ENCODE measurements around the gene BLVRA.

The BLVRA gene

GRCh38 chr7:43843296-43843695 is 84.8 kb downstream of the BLVRA start:
- DNase-seq (ENCODE audit: extremely low spot score), result no peak
- CTCF ChIA-PET, result interaction anchor here (3.9 kb wide), 1 partner anchor 261 kb away, joined by 23 read pairs; the partner anchor contains the start of gene STK17A
- no peak for TF ChIP-seq CTCF (IDR thresholded peaks at IDR 0.05; ENCODE audit: control extremely low read depth, extremely low read depth, low read depth, missing control alignments)
- POLR2A ChIA-PET, result no interaction called here

GRCh38 chr7:43844257-43844656 is 85.8 kb downstream of the BLVRA start:
- POLR2A ChIA-PET, result no interaction called here
- TF ChIP-seq CTCF (IDR thresholded peaks at IDR 0.05; ENCODE audit: control extremely low read depth, extremely low read depth, low read depth, missing control alignments), result no peak
- CTCF ChIA-PET, result interaction anchor here (1.1 to 3.9 kb wide), 3 partner anchors 13 to 261 kb away, joined by 3 to 23 read pairs (median 3); partner anchors contain the start of gene STK17A
- DNase-seq (ENCODE audit: extremely low spot score), result no peak

GRCh38 chr7:43844662-43845061 is 86.2 kb downstream of the BLVRA start:
- no peak for TF ChIP-seq CTCF (IDR thresholded peaks at IDR 0.05; ENCODE audit: control extremely low read depth, extremely low read depth, low read depth, missing control alignments)
- ChIA-PET CTCF (interaction anchor here (1.1 to 3.9 kb wide), 4 partner anchors 9 to 262 kb away, joined by 3 to 23 read pairs (median 3); partner anchors contain the start of gene STK17A), POLR2A (no interaction called here)
- no peak for DNase-seq (ENCODE audit: extremely low spot score)

GRCh38 chr7:43847496-43847895 is 89.0 kb downstream of the BLVRA start:
- POLR2A ChIA-PET, result no interaction called here
- TF ChIP-seq CTCF (IDR thresholded peaks at IDR 0.05; ENCODE audit: control extremely low read depth, extremely low read depth, low read depth, missing control alignments), result no peak
- CTCF ChIA-PET, result interaction anchor here (0.7 to 3.8 kb wide), 4 partner anchors 9 to 265 kb away, joined by 3 to 46 read pairs (median 8); partner anchors contain the start of gene STK17A
- no peak for DNase-seq (ENCODE audit: extremely low spot score)

GRCh38 chr7:43849047-43849446 is 90.6 kb downstream of the BLVRA start:
- ChIA-PET POLR2A (no interaction called here), CTCF (interaction anchor here (1.2 to 3.8 kb wide), 6 partner anchors 11 to 393 kb away, joined by 3 to 46 read pairs (median 6); partner anchors contain the start of genes MRPS24 and STK17A)
- no peak for DNase-seq (ENCODE audit: extremely low spot score)
- no peak for TF ChIP-seq CTCF (IDR thresholded peaks at IDR 0.05; ENCODE audit: control extremely low read depth, extremely low read depth, low read depth, missing control alignments)

GRCh38 chr7:43850348-43851116 is 92.1 kb downstream of the BLVRA start:
- TF ChIP-seq CTCF (IDR thresholded peaks at IDR 0.05; ENCODE audit: control extremely low read depth, extremely low read depth, low read depth, missing control alignments), result no peak
- ChIA-PET POLR2A (no interaction called here), CTCF (interaction anchor here (1.5 to 3.8 kb wide), 3 partner anchors 12 to 268 kb away, joined by 7 to 46 read pairs (median 14); partner anchors contain the start of gene STK17A)
- DNase-seq (ENCODE audit: extremely low spot score), result no peak

Measured in GM10248 (cell line).